HepG2 (cell line): ENCODE results near the gene AKAP6. TPM values are rescaled to one million over a fixed set of nuclear protein-coding genes. Genes with fewer than 3 reads are reported as not detected.
A peak's percentile ranks its signal among the peaks of the same experiment; 100 is the strongest.

Source experiments
- ATAC-seq: fragments of 200-7000 bp; cut with Tn5 transposase; 3 replicates; pipeline ENCODE4 v1.9.1; 2020; ENCODE audit warnings: mild to moderate bottlenecking, moderate library complexity
- BruUV-seq: library from RNA; stranded (reverse); fragments of 400-500 nt; replicated peaks from 2 replicates; lab custom pipeline; 2021; lab: Mats Ljungman, UMichigan
- CTCF ChIA-PET: fragments of 300-600 bp; formaldehyde crosslinking; extraction: SDS; loops from one replicate; lab custom pipeline; 2021; ENCODE audit warnings: low total read pairs, inconsistent platforms, low intra/inter-chr PET ratio; lab: Yijun Ruan, JAX
- POLR2A ChIA-PET: fragments of 350-600 bp; sonication (Branson Sonifier 250); formaldehyde crosslinking; loops from one replicate; lab custom pipeline; 2020; ENCODE audit warnings: antibody characterized with exemption, inconsistent platforms; lab: Yijun Ruan, JAX
- DNase-seq: peaks from one replicate; pipeline ENCODE4 v3.0.0-alpha.2; 2015; ENCODE audit warnings: low spot score
- FAIRE-seq: peaks from 3 replicates; lab custom pipeline; 2011; peaks lifted over from hg19 to GRCh38; lab: Jason Lieb, UNC
- H2AFZ ChIP-seq: one replicate; pipeline ENCODE4 v1.6.1; 2011; ENCODE audit warnings: low read length, inconsistent platforms
- H3K27ac ChIP-seq: fragments of 300-600 bp; 3 replicates; pipeline ENCODE4 v1.8.0; 2011; ENCODE audit warnings: mixed run types, mild to moderate bottlenecking, mixed read lengths, low read length, inconsistent platforms; ENCODE audit not compliant: insufficient read depth; ENCODE audit errors: extremely low read length
- H3K27me3 ChIP-seq, 2 experiments: fragments of 200-600 bp in 1 of 2; 2 replicates in 1 of 2; 3 replicates in 1 of 2; pipeline versions ENCODE4 v1.6.0 to v1.8.0; 2011; ENCODE audit warnings: low read length in 2 of 2, mild to moderate bottlenecking in 2 of 2, moderate library complexity in 2 of 2, inconsistent platforms in 1 of 2; ENCODE audit not compliant: insufficient read depth in 2 of 2, control insufficient read depth in 1 of 2
- H3K36me3 ChIP-seq, 2 experiments: fragments of 200-600 bp in 1 of 2; replicated peaks in 1 of 2; 2 replicates in 1 of 2; 3 replicates in 1 of 2; pipeline versions ENCODE4 v1.5.1 to v1.8.0; 2011; ENCODE audit warnings: low read length in 2 of 2, inconsistent platforms in 1 of 2; ENCODE audit not compliant: insufficient read depth in 2 of 2, control insufficient read depth in 1 of 2
- H3K4me1 ChIP-seq: 2 replicates; pipeline ENCODE4 v1.5.1; 2012; ENCODE audit warnings: low read length, inconsistent platforms; ENCODE audit not compliant: insufficient read depth
- H3K4me2 ChIP-seq: 2 replicates; pipeline ENCODE4 v1.6.0; 2011; ENCODE audit warnings: low read depth, low read length, inconsistent platforms
- H3K4me3 ChIP-seq, 3 experiments: fragments of 200-600 bp in 1 of 3; sonication (generic), shearing (Covaris generic) in 1 of 3; replicated peaks in 1 of 3; 2 replicates each; pipeline ENCODE4 v1.5.1; 2011 to 2016; ENCODE audit warnings: low read length in 3 of 3, inconsistent platforms in 2 of 3, low read depth in 2 of 3, mild to moderate bottlenecking in 2 of 3, control low read depth in 1 of 3, mixed read lengths in 1 of 3; ENCODE audit not compliant: insufficient read depth in 1 of 3
- H3K79me2 ChIP-seq: one replicate; pipeline ENCODE4 v1.6.1; 2011; ENCODE audit warnings: low read length, inconsistent platforms; ENCODE audit not compliant: insufficient read depth
- H3K9ac ChIP-seq: 2 replicates; pipeline ENCODE4 v1.6.0; 2011; ENCODE audit warnings: mild to moderate bottlenecking, low read depth, low read length, inconsistent platforms; ENCODE audit not compliant: insufficient read depth
- H3K9me3 ChIP-seq: 2 replicates; pipeline ENCODE4 v1.5.1; 2012; ENCODE audit warnings: mild to moderate bottlenecking, low read length
- H4K20me1 ChIP-seq: 2 replicates; pipeline ENCODE4 v1.6.0; 2011; ENCODE audit warnings: inconsistent platforms, mild to moderate bottlenecking, low read length, moderate library complexity; ENCODE audit not compliant: insufficient read depth
- ELF4 ChIP-seq: sonication (generic); formaldehyde crosslinking; IDR thresholded peaks from 2 replicates; pipeline ENCODE4 v1.5.0; 2020; ENCODE audit warnings: missing genetic modification reagents, mild to moderate bottlenecking, moderate library complexity, borderline replicate concordance
- HDAC2 ChIP-seq: sonication (generic); formaldehyde crosslinking; IDR thresholded peaks from 2 replicates; pipeline ENCODE4 v1.4.0; 2020; ENCODE audit warnings: missing genetic modification reagents
- IRF9 ChIP-seq: sonication (generic); formaldehyde crosslinking; IDR thresholded peaks from 2 replicates; pipeline ENCODE4 v1.8.0; 2022; ENCODE audit warnings: missing genetic modification reagents, mild to moderate bottlenecking, borderline replicate concordance
- JUND ChIP-seq: sonication (generic); formaldehyde crosslinking; IDR thresholded peaks from 2 replicates; pipeline ENCODE4 v1.8.0; 2022; ENCODE audit warnings: mild to moderate bottlenecking, missing genetic modification reagents
- MIER2 ChIP-seq: IDR thresholded peaks from 2 replicates; pipeline ENCODE4 v1.6.1; 2016; ENCODE audit warnings: missing biosample characterization, missing genetic modification reagents
- PATZ1 ChIP-seq: sonication (generic); formaldehyde crosslinking; IDR thresholded peaks from 2 replicates; pipeline ENCODE4 v1.4.0; 2020; ENCODE audit warnings: missing genetic modification reagents
- POLR2AphosphoS2 ChIP-seq: IDR thresholded peaks from 2 replicates; pipeline ENCODE4 v1.6.1; 2011; ENCODE audit warnings: low read depth, low read length, improper control_type of control experiment
- RCOR2 ChIP-seq: IDR thresholded peaks from 2 replicates; pipeline ENCODE4 v1.6.1; 2016; ENCODE audit warnings: missing biosample characterization, missing genetic modification reagents
- TCF12 ChIP-seq, 2 experiments: fragments of 450-650 bp in 1 of 2; sonication (generic) in 1 of 2; formaldehyde crosslinking in 1 of 2; IDR thresholded peaks; 2 replicates each; pipeline versions ENCODE4 v1.6.1 to v1.8.0; 2017 to 2022; ENCODE audit warnings: antibody characterized with exemption in 1 of 2, mild to moderate bottlenecking in 1 of 2, missing genetic modification reagents in 1 of 2, moderate library complexity in 1 of 2
- U2AF2 ChIP-seq: fragments of 200-400 bp; formaldehyde crosslinking; IDR thresholded peaks from 2 replicates; pipeline ENCODE4 v1.6.1; 2017; ENCODE audit warnings: low read depth, mild to moderate bottlenecking, low read length
- ZBTB14 ChIP-seq: sonication (generic); formaldehyde crosslinking; IDR thresholded peaks from 2 replicates; pipeline ENCODE4 v1.4.0; 2020; ENCODE audit warnings: missing genetic modification reagents
- ZFP1 ChIP-seq: IDR thresholded peaks from 2 replicates; pipeline ENCODE4 v1.6.1; 2016
- ZKSCAN1 ChIP-seq: fragments of 150-350 bp; IDR thresholded peaks from 2 replicates; pipeline ENCODE4 v1.6.1; 2014; ENCODE audit warnings: low read length
- ZMYM3 ChIP-seq: sonication (generic); formaldehyde crosslinking; IDR thresholded peaks from 2 replicates; pipeline ENCODE4 v1.5.1; 2020; ENCODE audit warnings: mild to moderate bottlenecking, missing genetic modification reagents
- ZNF547 ChIP-seq: sonication (generic); formaldehyde crosslinking; IDR thresholded peaks from 2 replicates; pipeline ENCODE4 v1.5.1; 2020; ENCODE audit warnings: mild to moderate bottlenecking, missing genetic modification reagents
- ZNF709 ChIP-seq: sonication (generic); formaldehyde crosslinking; IDR thresholded peaks from 2 replicates; pipeline ENCODE4 v1.5.0; 2020; ENCODE audit warnings: mild to moderate bottlenecking, missing genetic modification reagents
- ZNF775 ChIP-seq: sonication (generic); formaldehyde crosslinking; IDR thresholded peaks from 2 replicates; pipeline ENCODE4 v1.4.0; 2020; ENCODE audit warnings: missing genetic modification reagents, mild to moderate bottlenecking, moderate library complexity, borderline replicate concordance
- WGBS: methylation state at CpG from one replicate; pipeline ENCODE4 v1.1.6; 2017; ENCODE audit warnings: low lambda C conversion rate; 5-methylcytosine and 5-hydroxymethylcytosine counted together
- in situ Hi-C: cut with HindIII; loops from 2 replicates; pipeline ENCODE4 v1.10.0; 2017; ENCODE audit warnings: low pct_unique_long_range_greater_than_20kb; ENCODE audit not compliant: extremely low pct_ligation_motif_present
- intact Hi-C: fragments of 100-400 bp; cut with micrococcal nuclease; formaldehyde crosslinking; loops from one replicate; pipeline ENCODE4 v1.10.0; 2022; ENCODE audit not compliant: unreplicated experiment
- polyA plus RNA-seq, 8 experiments: library from polyadenylated mRNA; depleted of rRNA in 3 of 8; stranded (reverse) in 7 of 8; unstranded in 1 of 8; fragments of >200 nt; fragmentation: Illumina TruSeq in 4 of 8; extraction: Trizol in 4 of 8; gene quantifications; 2 replicates each; pipeline versions ENCODE4 v1.2.1 to v1.2.3, GENCODE V29; 2011 to 2016; ENCODE audit warnings: low read depth in 4 of 8, missing spikeins in 1 of 8, mixed read lengths in 1 of 8; ENCODE audit not compliant: insufficient read depth in 1 of 8
- total RNA-seq, 5 experiments: library from RNA; depleted of rRNA; stranded (reverse); fragments of >200 nt; fragmentation: Illumina TruSeq; extraction: Trizol; gene quantifications; 2 replicates each; pipeline ENCODE4 v1.2.3, GENCODE V29; 2016; ENCODE audit warnings: low read depth in 1 of 5
- TF ChIP-seq, protein P1 (sequence below): fragments of 450-650 bp; IDR thresholded peaks from 2 replicates; pipeline ENCODE4 v1.6.1; 2017

Gene AKAP6
- total and polyA plus RNA-seq, 2 of the 13 experiments (the other 11 are each of a cell fraction or from before 2014, with no cell fraction given): 1.4 TPM

- no TSS peak for BruUV-seq
- no peaks in the 10 kb centered on the region for H3K79me2 ChIP-seq
- H3K4me3 ChIP-seq: no peak overlapping the region
- FAIRE-seq (no peak), ATAC-seq (peak; percentile 43; the same call in 2 of the 3 replicates), DNase-seq (no peak)
- 3% methylated on average over 7 of the region's 7 CpGs for WGBS
- no peaks in the 10 kb centered on the region for H3K27me3 ChIP-seq
- no peaks in the 10 kb centered on the region for H3K36me3 ChIP-seq
- POLR2A ChIA-PET: no interaction called here
- no peak overlapping the region for H3K27ac ChIP-seq
- no peak overlapping the region for H2AFZ ChIP-seq
- intact Hi-C loops (no loop called here), in situ Hi-C loops (no loop called here)
- CTCF ChIA-PET: no interaction called here
- H3K4me1 ChIP-seq: no peaks in the 10 kb centered on the region
- no peaks in the 10 kb centered on the region for H3K9me3 ChIP-seq
- H4K20me1 ChIP-seq: no peaks in the 10 kb centered on the region
- no peak overlapping the region for H3K4me2 ChIP-seq
- H3K9ac ChIP-seq: no peak overlapping the region
- TF ChIP-seq, protein P1, sequence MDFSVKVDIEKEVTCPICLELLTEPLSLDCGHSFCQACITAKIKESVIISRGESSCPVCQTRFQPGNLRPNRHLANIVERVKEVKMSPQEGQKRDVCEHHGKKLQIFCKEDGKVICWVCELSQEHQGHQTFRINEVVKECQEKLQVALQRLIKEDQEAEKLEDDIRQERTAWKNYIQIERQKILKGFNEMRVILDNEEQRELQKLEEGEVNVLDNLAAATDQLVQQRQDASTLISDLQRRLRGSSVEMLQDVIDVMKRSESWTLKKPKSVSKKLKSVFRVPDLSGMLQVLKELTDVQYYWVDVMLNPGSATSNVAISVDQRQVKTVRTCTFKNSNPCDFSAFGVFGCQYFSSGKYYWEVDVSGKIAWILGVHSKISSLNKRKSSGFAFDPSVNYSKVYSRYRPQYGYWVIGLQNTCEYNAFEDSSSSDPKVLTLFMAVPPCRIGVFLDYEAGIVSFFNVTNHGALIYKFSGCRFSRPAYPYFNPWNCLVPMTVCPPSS: no peak
- TF ChIP-seq ZBTB14: no peak
- TF ChIP-seq ZKSCAN1: no peak
- no peak for TF ChIP-seq MIER2
- no peak for TF ChIP-seq JUND
- TF ChIP-seq ZMYM3 (CRISPR knock-in tag): no peak
- no peak for TF ChIP-seq TCF12 (IDR thresholded peaks at IDR 0.05)
- no peak for TF ChIP-seq TCF12 (CRISPR knock-in tag; IDR thresholded peaks at IDR 0.05)
- no peak for TF ChIP-seq ZNF775
- no peak for TF ChIP-seq RCOR2 (CRISPR knock-in tag)
- no peak for TF ChIP-seq PATZ1
- no peak for TF ChIP-seq U2AF2
- no peak for TF ChIP-seq POLR2AphosphoS2
- no peak for TF ChIP-seq ZNF547
- TF ChIP-seq ELF4 (CRISPR knock-in tag): no peak
- no peak for TF ChIP-seq IRF9 (CRISPR knock-in tag)
- no peak for TF ChIP-seq HDAC2 (CRISPR knock-in tag)
- no peak for TF ChIP-seq ZNF709 (CRISPR knock-in tag)
- TF ChIP-seq ZFP1 (CRISPR knock-in tag): no peak
Measured at GRCh38 chr14:32602699-32603098, 273.6 kb downstream of the AKAP6 start.
